ENCODE results near the gene CSF1. TPM values are rescaled to one million over a fixed set of nuclear protein-coding genes. Genes with fewer than 3 reads are reported as not detected.
A peak's percentile ranks its signal among the peaks of the same experiment; 100 is the strongest.
"Not testable (repeated sequence)": the region's sequence is repeated elsewhere in the genome, so short reads cannot be mapped to it uniquely, and the experiment has no call there.

CSF1 gene
- 38.0 and 53.9 TPM in 2 replicates for total RNA-seq

GRCh38 chr1:109910123-109910962 lies at the start of gene CSF1:
Gene CSF1 (plus strand): TSS chr1:109910849. CDS start chr1:109911024, 175 bp downstream.
- peak; percentile 96 for DNase-seq (ENCODE audit: insufficient read length, low spot score, missing footprints)
- Histone ChIP-seq H3K9me3 (ENCODE audit: low read depth, low read length) (no peaks in the 10 kb centered on the region), H3K27me3 (ENCODE audit: insufficient read depth, low read length) (no peaks in the 10 kb centered on the region), H3K27ac (ENCODE audit: low read depth, low read length) (peak within 1 kb of the TSS; percentile 63), H3K4me2 (ENCODE audit: insufficient read depth, low read length) (peak within 1 kb of the TSS; percentile 94), H4K20me1 (ENCODE audit: insufficient read depth, low read length) (peaks cover 36% of the 10 kb centered on the region), H2AFZ (ENCODE audit: low read length) (peak within 1 kb of the TSS; percentile 73), H3K4me1 (ENCODE audit: insufficient read depth, low read length) (peaks cover 29% of the 10 kb centered on the region), H3K4me3 (ENCODE audit: insufficient read depth, low read length) (peak within 1 kb of the TSS; percentile 97), H3K36me3 (ENCODE audit: insufficient read depth, low read length) (peaks cover 18% of the 10 kb centered on the region), H3K79me2 (ENCODE audit: insufficient read depth, low read length) (peaks cover 44% of the 10 kb centered on the region)
- no peak for TF ChIP-seq CTCF (IDR thresholded peaks at IDR 0.05; ENCODE audit: extremely low read depth, low read depth, low read length)

GRCh38 chr1:109861616-109862015 lies 49.0 kb upstream of the CSF1 start:
- H3K4me1 ChIP-seq (ENCODE audit: insufficient read depth, low read length), result peaks cover 30% of the 10 kb centered on the region
- not testable (repeated sequence) for H3K4me3 ChIP-seq (ENCODE audit: insufficient read depth, low read length); H3K27ac ChIP-seq (ENCODE audit: low read depth, low read length); H3K4me2 ChIP-seq (ENCODE audit: insufficient read depth, low read length); H3K27me3 ChIP-seq (ENCODE audit: insufficient read depth, low read length); DNase-seq (ENCODE audit: insufficient read length, low spot score, missing footprints); H3K36me3 ChIP-seq (ENCODE audit: insufficient read depth, low read length); H2AFZ ChIP-seq (ENCODE audit: low read length); H3K79me2 ChIP-seq (ENCODE audit: insufficient read depth, low read length); H3K9me3 ChIP-seq (ENCODE audit: low read depth, low read length); H4K20me1 ChIP-seq (ENCODE audit: insufficient read depth, low read length)

- Histone ChIP-seq H3K4me3 (ENCODE audit: insufficient read depth, low read length) (peak overlapping the region; percentile 64), H2AFZ (ENCODE audit: low read length) (no peak overlapping the region), H3K27ac (ENCODE audit: low read depth, low read length) (peak overlapping the region; percentile 81), H4K20me1 (ENCODE audit: insufficient read depth, low read length) (no peaks in the 10 kb centered on the region), H3K79me2 (ENCODE audit: insufficient read depth, low read length) (no peaks in the 10 kb centered on the region), H3K27me3 (ENCODE audit: insufficient read depth, low read length) (no peaks in the 10 kb centered on the region), H3K36me3 (ENCODE audit: insufficient read depth, low read length) (no peaks in the 10 kb centered on the region), H3K4me1 (ENCODE audit: insufficient read depth, low read length) (peaks cover 30% of the 10 kb centered on the region), H3K9me3 (ENCODE audit: low read depth, low read length) (no peaks in the 10 kb centered on the region), H3K4me2 (ENCODE audit: insufficient read depth, low read length) (peak overlapping the region; percentile 91)
- no peak for DNase-seq (ENCODE audit: insufficient read length, low spot score, missing footprints)
- TF ChIP-seq CTCF (IDR thresholded peaks at IDR 0.05; ENCODE audit: extremely low read depth, low read depth, low read length), result no peak
These were observed 47.0 kb upstream of the CSF1 start for GRCh38 chr1:109863667-109864046.

- Histone ChIP-seq H3K36me3 (ENCODE audit: insufficient read depth, low read length) (no peaks in the 10 kb centered on the region), H3K4me1 (ENCODE audit: insufficient read depth, low read length) (peaks cover 30% of the 10 kb centered on the region), H4K20me1 (ENCODE audit: insufficient read depth, low read length) (no peaks in the 10 kb centered on the region), H3K79me2 (ENCODE audit: insufficient read depth, low read length) (no peaks in the 10 kb centered on the region), H2AFZ (ENCODE audit: low read length) (peak overlapping the region; percentile 14), H3K4me2 (ENCODE audit: insufficient read depth, low read length) (peak overlapping the region; percentile 91), H3K27ac (ENCODE audit: low read depth, low read length) (peak overlapping the region; percentile 81), H3K4me3 (ENCODE audit: insufficient read depth, low read length) (peak overlapping the region; percentile 64), H3K9me3 (ENCODE audit: low read depth, low read length) (no peaks in the 10 kb centered on the region), H3K27me3 (ENCODE audit: insufficient read depth, low read length) (no peaks in the 10 kb centered on the region)
- no peak for TF ChIP-seq CTCF (IDR thresholded peaks at IDR 0.05; ENCODE audit: extremely low read depth, low read depth, low read length)
- DNase-seq (ENCODE audit: insufficient read length, low spot score, missing footprints), result no peak
These were observed 46.4 kb upstream of the CSF1 start for GRCh38 chr1:109864047-109864822.

Data from osteoblast (primary cell).